ENCODE results near the gene CCDC12. TPM values are rescaled to one million over a fixed set of nuclear protein-coding genes. Genes with fewer than 3 reads are reported as not detected.

Gene CCDC12
- total RNA-seq, 4 donors from 2014 or later, result 36.9 to 59.4 (median 50.2) TPM

GRCh38 chr3:46991406-46992165 lies 15.0 kb upstream of the CCDC12 start:
- H3K4me1 ChIP-seq, result peaks cover 0 to 42% (median 10%) of the 10 kb centered on the region in 4 donors
- no peak overlapping the region for H3K4me3 ChIP-seq
- no peaks in the 10 kb centered on the region for H3K27me3 ChIP-seq
- H3K9me3 ChIP-seq, result no peaks in the 10 kb centered on the region
- no peak overlapping the region for H3K27ac ChIP-seq
- peaks cover 0 to 77% (median 0%) of the 10 kb centered on the region in 3 donors for H3K36me3 ChIP-seq
- no peak for DNase-seq (ENCODE audit: low spot score in 2 of 2)
- WGBS, 2 donors, result 79 to 90% methylated on average over 8 to 16 of the region's 16 CpGs
- TF ChIP-seq CTCF (IDR thresholded peaks at IDR 0.05) (no peak), POLR2A (IDR thresholded peaks at IDR 0.05) (no peak), EP300 (IDR thresholded peaks at IDR 0.05) (no peak)

- Histone ChIP-seq H3K27ac (peak overlapping the region in 1 of 4 donors; percentile 5), H3K4me1 (peaks cover 0 to 50% (median 10%) of the 10 kb centered on the region in 4 donors), H3K4me3 (no peak overlapping the region), H3K36me3 (peaks cover 0 to 69% (median 0%) of the 10 kb centered on the region in 3 donors), H3K27me3 (no peaks in the 10 kb centered on the region), H3K9me3 (no peaks in the 10 kb centered on the region)
- WGBS, 2 donors, result 60 to 64% methylated on average over 11 of the region's 11 CpGs
- peak in 1 of 2 donors; percentile 40 for DNase-seq (ENCODE audit: low spot score in 2 of 2)
- no peak for TF ChIP-seq EP300 (IDR thresholded peaks at IDR 0.05)
- no peak for TF ChIP-seq POLR2A (IDR thresholded peaks at IDR 0.05)
- no peak for TF ChIP-seq CTCF (IDR thresholded peaks at IDR 0.05)
These were observed 14.2 kb upstream of the CCDC12 start for GRCh38 chr3:46990573-46991374.

DNA sequence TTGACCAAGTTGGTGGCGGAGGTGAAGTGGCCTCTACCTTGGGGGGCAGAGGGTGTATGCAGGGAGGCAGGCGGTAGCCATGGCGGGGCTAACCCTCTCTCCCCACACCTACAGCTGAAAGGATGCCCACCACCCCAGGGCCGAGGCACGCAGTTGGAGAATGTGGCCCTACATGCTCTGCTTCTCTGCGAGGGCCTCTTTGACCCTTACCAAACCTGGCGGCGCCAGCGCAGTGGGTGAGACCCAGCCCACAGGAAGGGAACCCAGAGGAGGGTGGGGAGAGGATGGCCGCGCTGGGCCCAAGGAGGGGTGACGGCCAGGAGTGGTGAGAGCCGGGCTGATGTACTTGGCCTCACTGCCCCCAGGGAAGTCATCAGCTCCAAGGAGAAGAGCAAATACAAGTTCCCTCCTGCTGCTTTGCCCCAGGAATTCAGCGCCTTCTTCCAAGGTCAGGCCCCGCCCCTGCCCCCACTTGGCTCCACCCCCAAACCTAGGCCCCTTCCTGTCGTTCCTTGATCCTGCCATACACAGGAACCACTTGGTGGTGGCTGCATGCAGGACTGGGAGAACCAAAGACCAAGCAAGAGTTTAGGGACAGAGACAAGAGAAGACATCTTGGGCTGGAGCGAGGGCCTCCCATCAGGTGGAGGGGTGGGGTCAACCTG lies 12.7 kb upstream of the CCDC12 start:
- WGBS, 2 donors, result 87% methylated on average over 17 of the region's 17 CpGs
- H3K27me3 ChIP-seq, result no peaks in the 10 kb centered on the region
- TF ChIP-seq EP300 (IDR thresholded peaks at IDR 0.05), result no peak
- peaks cover 0 to 51% (median 10%) of the 10 kb centered on the region in 4 donors for H3K4me1 ChIP-seq
- no peaks in the 10 kb centered on the region for H3K9me3 ChIP-seq
- DNase-seq (ENCODE audit: low spot score in 2 of 2), result no peak
- H3K4me3 ChIP-seq, result no peak overlapping the region
- no peak overlapping the region for H3K27ac ChIP-seq
- H3K36me3 ChIP-seq, result peaks cover 0 to 54% (median 0%) of the 10 kb centered on the region in 3 donors

GRCh38 chr3:46988616-46989015 lies 12.1 kb upstream of the CCDC12 start:
- 65 to 78% methylated on average over 3 to 4 of the region's 4 CpGs for whole genome bisulfite sequencing, 2 donors
- Histone ChIP-seq H3K36me3 (peaks cover 0 to 48% (median 0%) of the 10 kb centered on the region in 3 donors), H3K27ac (no peak overlapping the region), H3K4me3 (no peak overlapping the region), H3K9me3 (no peaks in the 10 kb centered on the region), H3K4me1 (peaks cover 0 to 51% (median 10%) of the 10 kb centered on the region in 4 donors), H3K27me3 (no peaks in the 10 kb centered on the region)
- no peak for DNase-seq (ENCODE audit: low spot score in 2 of 2)
- TF ChIP-seq POLR2A (IDR thresholded peaks at IDR 0.05), result no peak
- no peak for TF ChIP-seq EP300 (IDR thresholded peaks at IDR 0.05)
- TF ChIP-seq CTCF (IDR thresholded peaks at IDR 0.05), result no peak

DNA sequence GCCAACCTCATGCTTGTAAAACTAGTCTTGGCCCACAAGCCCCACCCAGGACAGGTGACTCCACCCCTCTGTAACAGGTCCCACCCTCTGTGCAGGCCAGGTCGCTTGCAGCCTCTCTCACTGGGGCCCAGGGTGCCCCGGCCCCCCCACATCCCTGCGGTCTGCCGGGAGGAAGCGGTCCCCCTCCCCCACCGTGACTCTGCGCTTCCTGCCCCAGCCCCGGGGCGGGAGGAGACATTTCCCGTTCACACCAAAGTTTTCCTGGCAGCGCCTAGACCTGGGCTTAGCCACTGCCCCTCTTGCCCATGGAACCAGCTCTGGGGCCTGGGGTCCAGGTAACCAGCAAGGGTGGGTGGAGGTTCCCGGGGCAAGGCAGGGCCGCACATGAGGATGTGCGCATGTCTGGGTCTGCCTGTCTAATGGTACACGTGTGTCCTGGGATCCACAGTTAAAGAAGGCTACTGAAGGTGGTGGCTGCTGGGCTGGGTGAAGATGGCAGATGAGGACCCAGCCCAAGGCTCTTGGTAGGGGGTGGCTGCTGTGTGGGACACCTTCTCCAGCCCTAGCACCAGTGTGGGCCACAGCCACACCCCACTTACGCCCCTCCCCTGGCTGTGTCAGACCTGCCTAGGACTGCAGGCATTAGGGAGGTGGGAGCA lies 11.3 kb upstream of the CCDC12 start:
- DNase-seq (ENCODE audit: low spot score in 2 of 2), result peak in 1 of 2 donors; percentile 27
- WGBS, 2 donors, result 49 to 54% methylated on average over 9 to 16 of the region's 16 CpGs
- Histone ChIP-seq H3K36me3 (peaks cover 0 to 40% (median 0%) of the 10 kb centered on the region in 3 donors), H3K27ac (peak overlapping the region in 2 of 4 donors; percentile 2 to 34), H3K4me1 (peaks cover 0 to 51% (median 10%) of the 10 kb centered on the region in 4 donors), H3K9me3 (no peaks in the 10 kb centered on the region), H3K4me3 (peak overlapping the region in 2 of 4 donors; percentile 3 to 18), H3K27me3 (no peaks in the 10 kb centered on the region)
- TF ChIP-seq CTCF (IDR thresholded peaks at IDR 0.05) (no peak), POLR2A (IDR thresholded peaks at IDR 0.05) (no peak), EP300 (IDR thresholded peaks at IDR 0.05) (peak in 1 of 2 donors; percentile 31)
